Cardiac muscle cell (in vitro differentiated cells and primary cell): ENCODE measurements around the gene SLC39A5. TPM values are rescaled to one million over a fixed set of nuclear protein-coding genes. Genes with fewer than 3 reads are reported as not detected.

Experiments used
- DNase-seq, 2 donors: peaks; one replicate each; pipeline versions ENCODE4 v3.0.0 to v3.0.0-alpha.2; 2010 to 2017; ENCODE audit warnings: low read depth in 1 of 2, low spot score in 1 of 2
- H3K27ac ChIP-seq: fragments of 200-600 bp; sonication (generic); 2 replicates; pipeline ENCODE4 v1.5.1; 2016
- H3K27me3 ChIP-seq: fragments of 200-600 bp; sonication (generic); 2 replicates; pipeline ENCODE4 v1.6.0; 2016; ENCODE audit warnings: control low read depth
- H3K36me3 ChIP-seq: fragments of 200-600 bp; sonication (generic); 2 replicates; pipeline ENCODE4 v1.5.1; 2016; ENCODE audit warnings: control low read depth
- H3K4me1 ChIP-seq: fragments of 200-600 bp; sonication (generic); 2 replicates; pipeline ENCODE4 v1.8.1; 2017; ENCODE audit warnings: low read depth, mild to moderate bottlenecking, mixed run types
- H3K4me3 ChIP-seq: fragments of 200-600 bp; sonication (generic); 2 replicates; pipeline ENCODE4 v1.5.1; 2016; ENCODE audit warnings: mild to moderate bottlenecking
- H3K9me3 ChIP-seq: fragments of 200-600 bp; sonication (generic); 2 replicates; pipeline ENCODE4 v1.5.1; 2017; ENCODE audit warnings: low read depth, mild to moderate bottlenecking, control low read depth
- polyA plus RNA-seq: library from polyadenylated mRNA; unstranded; fragments of >200 nt; fragmentation: Nextera tagmentation; extraction: Ambion mirVana; gene quantifications from 2 replicates; pipeline ENCODE4 v1.2.1, GENCODE V29; 2016
- total RNA-seq: library from RNA; depleted of rRNA; stranded (reverse); fragments of >200 nt; gene quantifications from 2 replicates; pipeline ENCODE4 v1.2.3, GENCODE V29; 2016
- TF ChIP-seq, protein P1 (sequence below): IDR thresholded peaks from 2 replicates; pipeline ENCODE4 v1.5.1; 2012; ENCODE audit warnings: low read depth, mild to moderate bottlenecking, low read length

Gene SLC39A5
- total and polyA plus RNA-seq, 2 experiments from 2014 or later = 1.0 TPM; not detected in 1

- peaks cover 10% of the 10 kb centered on the region for H3K36me3 ChIP-seq
- H3K4me1 ChIP-seq = no peaks in the 10 kb centered on the region
- TF ChIP-seq, protein P1, sequence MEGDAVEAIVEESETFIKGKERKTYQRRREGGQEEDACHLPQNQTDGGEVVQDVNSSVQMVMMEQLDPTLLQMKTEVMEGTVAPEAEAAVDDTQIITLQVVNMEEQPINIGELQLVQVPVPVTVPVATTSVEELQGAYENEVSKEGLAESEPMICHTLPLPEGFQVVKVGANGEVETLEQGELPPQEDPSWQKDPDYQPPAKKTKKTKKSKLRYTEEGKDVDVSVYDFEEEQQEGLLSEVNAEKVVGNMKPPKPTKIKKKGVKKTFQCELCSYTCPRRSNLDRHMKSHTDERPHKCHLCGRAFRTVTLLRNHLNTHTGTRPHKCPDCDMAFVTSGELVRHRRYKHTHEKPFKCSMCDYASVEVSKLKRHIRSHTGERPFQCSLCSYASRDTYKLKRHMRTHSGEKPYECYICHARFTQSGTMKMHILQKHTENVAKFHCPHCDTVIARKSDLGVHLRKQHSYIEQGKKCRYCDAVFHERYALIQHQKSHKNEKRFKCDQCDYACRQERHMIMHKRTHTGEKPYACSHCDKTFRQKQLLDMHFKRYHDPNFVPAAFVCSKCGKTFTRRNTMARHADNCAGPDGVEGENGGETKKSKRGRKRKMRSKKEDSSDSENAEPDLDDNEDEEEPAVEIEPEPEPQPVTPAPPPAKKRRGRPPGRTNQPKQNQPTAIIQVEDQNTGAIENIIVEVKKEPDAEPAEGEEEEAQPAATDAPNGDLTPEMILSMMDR = no peak
- H3K4me3 ChIP-seq = no peak overlapping the region
- H3K9me3 ChIP-seq = no peaks in the 10 kb centered on the region
- H3K27me3 ChIP-seq = no peaks in the 10 kb centered on the region
- no peak for DNase-seq
- no peak overlapping the region for H3K27ac ChIP-seq
Observed at GRCh38 chr12:56237552-56237951, 7.7 kb downstream of the SLC39A5 start.

DNA sequence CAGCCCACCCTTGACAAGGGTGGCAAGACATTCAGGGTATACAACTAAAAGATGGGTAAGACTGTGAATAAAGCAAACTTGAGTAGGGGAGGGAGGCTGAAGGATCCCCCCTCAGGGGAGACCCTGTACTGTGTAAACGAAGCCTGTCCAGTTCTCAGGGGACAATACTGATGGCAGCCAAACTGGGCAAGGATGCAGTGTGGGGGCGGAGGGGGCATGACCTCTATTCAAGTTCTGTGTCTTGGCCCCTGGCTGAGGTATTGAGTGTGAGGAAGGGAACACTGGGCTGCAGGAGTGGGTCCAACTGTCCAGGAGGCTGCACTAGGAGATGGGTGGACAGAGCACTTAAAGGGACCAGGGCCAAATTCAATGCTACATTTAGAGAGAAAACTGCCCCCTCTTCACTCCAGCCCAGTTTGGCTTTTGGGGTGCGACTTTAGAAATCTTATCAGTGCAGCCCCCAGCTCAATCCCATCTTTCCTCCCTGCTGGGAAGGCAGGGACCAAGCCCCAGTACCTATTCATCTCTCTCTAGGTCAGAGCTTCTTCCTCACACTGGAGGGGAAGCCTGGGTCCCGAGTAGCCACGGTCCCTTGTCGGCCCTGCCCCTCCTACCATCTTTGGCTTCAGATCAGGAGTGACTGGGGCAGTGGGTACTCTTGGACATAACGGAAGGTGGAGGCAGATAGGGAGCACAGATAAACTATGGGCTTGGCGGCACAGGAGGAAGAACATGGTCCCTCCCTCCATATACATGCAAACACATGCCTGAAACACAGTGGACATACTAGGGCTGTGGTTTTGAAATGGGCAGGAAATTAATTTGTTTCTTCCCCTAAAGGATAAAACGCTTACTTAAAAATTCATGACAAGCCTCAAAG, 11.8 kb downstream of the SLC39A5 start:
- TF ChIP-seq, protein P1 = no peak
- DNase-seq = no peak
- peaks cover 43% of the 10 kb centered on the region for H3K36me3 ChIP-seq
- H3K4me3 ChIP-seq = no peak overlapping the region
- no peak overlapping the region for H3K27ac ChIP-seq
- no peaks in the 10 kb centered on the region for H3K4me1 ChIP-seq
- no peaks in the 10 kb centered on the region for H3K27me3 ChIP-seq
- no peaks in the 10 kb centered on the region for H3K9me3 ChIP-seq

DNA sequence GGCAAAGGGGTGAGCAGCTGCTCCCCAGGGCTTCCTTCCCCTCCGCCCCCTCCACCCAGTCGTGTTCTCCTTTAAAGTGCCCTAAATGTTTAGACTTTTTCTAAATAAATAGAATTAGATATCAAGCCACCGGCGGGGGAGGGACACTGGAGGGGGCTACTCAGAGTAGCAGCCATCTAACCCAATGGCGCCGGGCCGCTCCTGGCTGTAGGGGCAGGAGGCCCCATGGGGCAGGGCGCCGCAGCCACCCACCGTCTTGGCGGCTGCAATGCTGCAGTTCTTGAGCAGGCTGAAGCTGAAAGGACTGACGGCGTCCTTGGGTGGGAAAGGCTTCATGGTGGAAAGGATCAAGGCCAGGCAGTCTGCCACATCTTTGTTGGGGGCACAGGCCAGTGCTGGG, 13.1 kb downstream of the SLC39A5 start:
- H3K27ac ChIP-seq = no peak overlapping the region
- no peaks in the 10 kb centered on the region for H3K9me3 ChIP-seq
- H3K27me3 ChIP-seq = no peaks in the 10 kb centered on the region
- no peak overlapping the region for H3K4me3 ChIP-seq
- TF ChIP-seq, protein P1 = no peak
- peaks cover 45% of the 10 kb centered on the region for H3K36me3 ChIP-seq
- H3K4me1 ChIP-seq = no peaks in the 10 kb centered on the region
- DNase-seq = no peak

GRCh38 chr12:56243731-56244181, 13.9 kb downstream of the SLC39A5 start:
- Histone ChIP-seq H3K27me3 (no peaks in the 10 kb centered on the region), H3K4me3 (no peak overlapping the region), H3K27ac (no peak overlapping the region), H3K36me3 (peaks cover 48% of the 10 kb centered on the region), H3K9me3 (no peaks in the 10 kb centered on the region), H3K4me1 (no peaks in the 10 kb centered on the region)
- TF ChIP-seq, protein P1 = no peak
- peak; percentile 17 to 43 for DNase-seq

GRCh38 chr12:56244494-56244893, 14.6 kb downstream of the SLC39A5 start:
- Histone ChIP-seq H3K4me1 (no peaks in the 10 kb centered on the region), H3K9me3 (no peaks in the 10 kb centered on the region), H3K36me3 (peaks cover 53% of the 10 kb centered on the region), H3K27ac (no peak overlapping the region), H3K4me3 (no peak overlapping the region), H3K27me3 (no peaks in the 10 kb centered on the region)
- TF ChIP-seq, protein P1 = no peak
- DNase-seq = no peak
